ENCODE data around the gene CUX1. TPM values are rescaled to one million over a fixed set of nuclear protein-coding genes. Genes with fewer than 3 reads are reported as not detected.
A peak's percentile ranks its signal among the peaks of the same experiment; 100 is the strongest.

CUX1 gene
- total RNA-seq, 1 experiment from 2014 or later = 116 TPM

DNA sequence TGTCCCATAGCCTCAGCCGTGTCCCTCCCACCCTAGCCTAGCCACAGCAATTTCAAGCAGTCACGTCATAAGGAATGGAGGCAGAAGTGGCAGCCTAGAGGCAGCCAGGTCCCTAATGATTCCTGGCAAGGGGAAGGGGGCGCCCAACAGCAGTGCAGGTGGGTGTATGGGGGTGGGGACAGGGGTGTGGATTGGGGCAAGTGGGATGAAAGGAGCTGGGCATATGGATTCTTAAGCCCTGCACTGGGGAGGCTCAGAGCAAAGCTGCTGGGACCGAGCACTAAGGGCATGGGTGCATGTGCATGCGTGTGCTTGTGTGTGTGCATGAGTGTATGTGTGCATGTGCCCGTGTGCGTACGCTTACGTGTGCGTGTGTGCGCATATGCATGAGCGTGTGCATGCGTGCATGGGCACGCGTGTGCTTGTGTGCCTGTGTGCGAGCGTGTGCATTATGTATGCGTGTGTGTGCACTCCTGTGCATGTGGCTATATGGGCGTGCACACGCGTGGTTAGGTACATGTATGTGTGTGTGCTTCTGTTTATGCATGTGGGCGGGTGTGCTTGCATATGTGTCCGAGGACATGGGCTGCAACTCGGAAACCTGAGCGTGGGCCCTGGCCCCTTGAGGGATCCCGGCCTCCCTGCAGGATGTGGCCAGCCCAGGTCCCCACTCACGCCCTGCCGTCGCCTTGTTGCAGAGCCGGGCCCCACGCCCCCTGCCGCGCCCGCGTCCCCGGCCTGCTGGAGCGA, 503.4 kb downstream of the CUX1 start:
- H3K36me3 ChIP-seq (ENCODE audit: control insufficient read depth, insufficient read depth, low read length) = no peaks in the 10 kb centered on the region
- TF ChIP-seq CTCF (IDR thresholded peaks at IDR 0.05; ENCODE audit: insufficient read depth in 1 of 2, low read depth in 1 of 2, low read length in 1 of 2, severe bottlenecking in 1 of 2, unreplicated experiment in 1 of 2) = no peak
- no peaks in the 10 kb centered on the region for H3K9me3 ChIP-seq
- DNase-seq = no peak
- no TSS peak for BruUV-seq (replicated peaks)
- H3K4me3 ChIP-seq (ENCODE audit: low read depth, low read length) = peak overlapping the region; percentile 27
- no peak overlapping the region for H3K27ac Mint-ChIP-seq (ENCODE audit: unreplicated experiment)
- H3K4me1 Mint-ChIP-seq (ENCODE audit: low read depth, unreplicated experiment) = no peaks in the 10 kb centered on the region
- intact Hi-C loops (cut with micrococcal nuclease; ENCODE audit: unreplicated experiment) = loop anchor here (5.0 kb wide), 1 partner anchor 33 kb away; the partner anchor contains the start of gene SH2B2
- peaks cover 9% of the 10 kb centered on the region; the same call in 1 of the 2 replicates for H3K4me1 ChIP-seq
- ChIA-PET POLR2A (no interaction called here), CTCF (interaction anchor here (0.7 kb wide), 1 partner anchor 22 kb away, joined by 5 read pairs; no protein-coding TSS in a partner anchor)
- peak overlapping the region; percentile 57 for H3K4me3 Mint-ChIP-seq (ENCODE audit: unreplicated experiment)
- H3K27me3 Mint-ChIP-seq (ENCODE audit: insufficient read depth, unreplicated experiment) = peaks cover 3% of the 10 kb centered on the region
- no peaks in the 10 kb centered on the region for H3K27me3 ChIP-seq (replicated peaks; ENCODE audit: control insufficient read depth, insufficient read depth, low read length)
- H3K9me3 Mint-ChIP-seq (ENCODE audit: unreplicated experiment) = no peaks in the 10 kb centered on the region
- H3K36me3 Mint-ChIP-seq (ENCODE audit: insufficient read depth, unreplicated experiment) = peaks cover 7% of the 10 kb centered on the region

GRCh38 chr7:102321351-102322201, 504.1 kb downstream of the CUX1 start:
- Mint-ChIP-seq H3K4me3 (ENCODE audit: unreplicated experiment) (peak overlapping the region; percentile 57), H3K4me1 (ENCODE audit: low read depth, unreplicated experiment) (no peaks in the 10 kb centered on the region), H3K27me3 (ENCODE audit: insufficient read depth, unreplicated experiment) (peaks cover 3% of the 10 kb centered on the region), H3K9me3 (ENCODE audit: unreplicated experiment) (no peaks in the 10 kb centered on the region), H3K36me3 (ENCODE audit: insufficient read depth, unreplicated experiment) (peaks cover 7% of the 10 kb centered on the region), H3K27ac (ENCODE audit: unreplicated experiment) (no peak overlapping the region)
- peak in 1 of 2 experiments; percentile 50 for DNase-seq
- no TSS peak for BruUV-seq (replicated peaks)
- intact Hi-C loops (cut with micrococcal nuclease; ENCODE audit: unreplicated experiment) = loop anchor here (5.0 kb wide), 1 partner anchor 34 kb away; the partner anchor contains the start of gene SH2B2
- Histone ChIP-seq H3K9me3 (no peaks in the 10 kb centered on the region), H3K4me1 (peaks cover 9% of the 10 kb centered on the region; the same call in 1 of the 2 replicates), H3K27me3 (replicated peaks; ENCODE audit: control insufficient read depth, insufficient read depth, low read length) (no peaks in the 10 kb centered on the region), H3K36me3 (ENCODE audit: control insufficient read depth, insufficient read depth, low read length) (no peaks in the 10 kb centered on the region), H3K4me3 (ENCODE audit: low read depth, low read length) (peak overlapping the region; percentile 30)
- no peak for TF ChIP-seq CTCF (IDR thresholded peaks at IDR 0.05; ENCODE audit: insufficient read depth in 1 of 2, low read depth in 1 of 2, low read length in 1 of 2, severe bottlenecking in 1 of 2, unreplicated experiment in 1 of 2)
- ChIA-PET CTCF (interaction anchor here (0.6 to 0.7 kb wide), 2 partner anchors 23 to 63 kb away, joined by 3 to 5 read pairs; no protein-coding TSS in a partner anchor), POLR2A (no interaction called here)

GRCh38 chr7:102322202-102322715, 504.8 kb downstream of the CUX1 start:
- POLR2A ChIA-PET = no interaction called here
- H3K36me3 Mint-ChIP-seq (ENCODE audit: insufficient read depth, unreplicated experiment) = peaks cover 4% of the 10 kb centered on the region
- CTCF ChIA-PET = interaction anchor here (0.6 kb wide), 1 partner anchor 14 kb away, joined by 11 read pairs; no protein-coding TSS in a partner anchor
- DNase-seq = no peak
- H3K9me3 ChIP-seq = no peaks in the 10 kb centered on the region
- peaks cover 5% of the 10 kb centered on the region for H3K4me1 Mint-ChIP-seq (ENCODE audit: low read depth, unreplicated experiment)
- H3K4me1 ChIP-seq = peaks cover 9% of the 10 kb centered on the region; the same call in 1 of the 2 replicates
- no peaks in the 10 kb centered on the region for H3K36me3 ChIP-seq (ENCODE audit: control insufficient read depth, insufficient read depth, low read length)
- peak overlapping the region; percentile 10 for H3K27ac Mint-ChIP-seq (ENCODE audit: unreplicated experiment)
- BruUV-seq (replicated peaks) = no TSS peak
- H3K9me3 Mint-ChIP-seq (ENCODE audit: unreplicated experiment) = no peaks in the 10 kb centered on the region
- peaks cover 3% of the 10 kb centered on the region for H3K27me3 Mint-ChIP-seq (ENCODE audit: insufficient read depth, unreplicated experiment)
- no peak overlapping the region for H3K4me3 ChIP-seq (ENCODE audit: low read depth, low read length)
- intact Hi-C loops (cut with micrococcal nuclease; ENCODE audit: unreplicated experiment) = loop anchor here (5.0 kb wide), 1 partner anchor 35 kb away; the partner anchor contains the start of gene SH2B2
- no peaks in the 10 kb centered on the region for H3K27me3 ChIP-seq (replicated peaks; ENCODE audit: control insufficient read depth, insufficient read depth, low read length)
- H3K4me3 Mint-ChIP-seq (ENCODE audit: unreplicated experiment) = peak overlapping the region; percentile 57
- TF ChIP-seq CTCF (IDR thresholded peaks at IDR 0.05; ENCODE audit: insufficient read depth in 1 of 2, low read depth in 1 of 2, low read length in 1 of 2, severe bottlenecking in 1 of 2, unreplicated experiment in 1 of 2) = no peak

All from Caco-2 (cell line).